Prostate gland (tissue), 2 donors: Measurements from ENCODE around the gene KIAA1210. TPM values are rescaled to one million over a fixed set of nuclear protein-coding genes. Genes with fewer than 3 reads are reported as not detected.

Experiments used
- DNase-seq: peaks from one replicate; pipeline ENCODE4 v3.0.0-alpha.2; 2019; ENCODE audit warnings: low spot score
- H3K27ac ChIP-seq, 2 donors: fragments of 200-600 bp; sonication (generic); 2 replicates each; pipeline ENCODE4 v1.5.1; 2017 to 2019
- H3K27me3 ChIP-seq: fragments of 200-600 bp; sonication (generic); replicated peaks from 2 replicates; pipeline ENCODE4 v1.5.1; 2019; ENCODE audit not compliant: insufficient read depth
- H3K36me3 ChIP-seq, 2 donors: fragments of 200-600 bp; sonication (generic); 1 replicate in 1 of 2; 2 replicates in 1 of 2; pipeline versions ENCODE4 v1.5.1 to v1.8.1; 2017 to 2019
- H3K4me1 ChIP-seq: fragments of 200-600 bp; sonication (generic); replicated peaks from 2 replicates; pipeline ENCODE4 v1.5.1; 2019
- H3K4me3 ChIP-seq, 2 donors: fragments of 200-600 bp; sonication (generic); 2 replicates each; pipeline ENCODE4 v1.5.1; 2017 to 2019
- H3K9me3 ChIP-seq: fragments of 200-600 bp; sonication (generic); 2 replicates; pipeline ENCODE4 v1.5.1; 2017
- CTCF ChIP-seq, 4 experiments: fragments of 200-600 bp in 2 of 4; fragments of 450-650 bp in 2 of 4; sonication (generic) in 2 of 4; IDR thresholded peaks; 1 replicate in 3 of 4; 2 replicates in 1 of 4; pipeline ENCODE4 v1.5.1; 2016 to 2019; ENCODE audit warnings: antibody characterized with exemption in 4 of 4, mild to moderate bottlenecking in 2 of 4, moderate library complexity in 2 of 4
- POLR2A ChIP-seq: fragments of 450-650 bp; IDR thresholded peaks from one replicate; pipeline ENCODE4 v1.6.1; 2016; ENCODE audit warnings: antibody characterized with exemption, mild to moderate bottlenecking
- POLR2AphosphoS5 ChIP-seq: sonication (generic); formaldehyde crosslinking; IDR thresholded peaks from one replicate; pipeline ENCODE4 v1.6.1; 2017; ENCODE audit warnings: antibody characterized with exemption
- WGBS: methylation state at CpG from one replicate; pipeline ENCODE4 v1.1.5; 2018; 5-methylcytosine and 5-hydroxymethylcytosine counted together
- intact Hi-C: fragments of 100-400 bp; cut with DNase I; formaldehyde crosslinking; loops from one replicate; pipeline ENCODE4 v1.14.2; 2022
- total RNA-seq, 2 donors: library from RNA; depleted of rRNA; stranded (reverse); fragments of >200 nt; gene quantifications; one replicate each; pipeline ENCODE4 v1.1.0, GENCODE V29; 2016

The KIAA1210 gene
- total RNA-seq, 2 donors from 2014 or later, result 0.68 to 234 TPM

DNA sequence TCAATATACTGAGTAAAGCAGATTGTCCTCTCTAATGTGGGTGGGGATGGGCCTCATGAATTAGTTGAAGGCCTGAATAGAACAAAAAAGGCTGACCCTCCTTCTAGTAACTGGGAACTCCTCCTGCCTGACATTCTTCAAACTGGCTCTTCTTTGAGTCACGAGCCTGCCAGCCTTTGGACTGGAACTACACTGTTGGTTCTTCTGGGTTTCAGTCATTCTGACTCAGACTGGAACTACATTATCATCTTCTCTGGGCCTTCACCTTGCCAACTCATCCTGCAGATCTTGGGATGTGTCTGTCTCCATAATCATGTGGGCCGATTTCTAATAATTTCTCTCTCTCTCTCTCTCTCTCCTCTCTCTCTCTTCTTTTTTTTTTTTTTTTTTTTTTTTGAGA, 81.7 kb downstream of the KIAA1210 start:
- H3K27me3 ChIP-seq, result no peaks in the 10 kb centered on the region
- no peak for TF ChIP-seq POLR2AphosphoS5
- no peak for TF ChIP-seq CTCF (IDR thresholded peaks at IDR 0.05)
- no peak for TF ChIP-seq POLR2A
- no peak for DNase-seq
- H3K36me3 ChIP-seq, result no peaks in the 10 kb centered on the region
- no peaks in the 10 kb centered on the region for H3K9me3 ChIP-seq
- H3K4me1 ChIP-seq, result no peaks in the 10 kb centered on the region
- H3K4me3 ChIP-seq, result no peak overlapping the region
- WGBS, result 91% methylated on average over 2 of the region's 2 CpGs
- no peak overlapping the region for H3K27ac ChIP-seq
- intact Hi-C loops, result no loop called here

- no peak overlapping the region for H3K4me3 ChIP-seq
- no peaks in the 10 kb centered on the region for H3K9me3 ChIP-seq
- no peaks in the 10 kb centered on the region for H3K27me3 ChIP-seq
- no peak for DNase-seq
- H3K27ac ChIP-seq, result no peak overlapping the region
- no peaks in the 10 kb centered on the region for H3K4me1 ChIP-seq
- TF ChIP-seq CTCF (IDR thresholded peaks at IDR 0.05), result no peak
- no peak for TF ChIP-seq POLR2AphosphoS5
- TF ChIP-seq POLR2A, result no peak
- WGBS, result 90% methylated on average over 1 of the region's 1 CpG
- intact Hi-C loops, result no loop called here
- H3K36me3 ChIP-seq, result no peaks in the 10 kb centered on the region
These were observed 84.6 kb downstream of the KIAA1210 start for GRCh38 chrX:119042996-119043395.

DNA sequence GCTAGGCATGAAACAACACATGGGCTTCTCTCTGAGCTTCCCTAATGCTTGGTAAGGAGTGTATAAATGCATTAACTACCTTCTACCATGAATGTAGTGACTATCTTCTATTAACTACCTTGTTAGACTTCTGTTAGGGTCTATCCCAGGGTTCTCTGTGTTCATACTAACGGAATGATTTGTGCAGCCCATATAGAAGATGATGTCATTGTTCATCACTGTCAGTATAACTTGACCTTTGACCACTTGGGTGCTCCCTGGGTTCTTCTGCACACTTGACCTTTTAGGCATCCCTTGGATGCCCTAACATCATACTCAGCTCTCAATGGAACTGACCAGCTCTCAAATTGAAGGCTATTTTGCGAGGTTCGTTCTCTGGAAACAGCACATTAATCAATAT, 85.6 kb downstream of the KIAA1210 start:
- Histone ChIP-seq H3K27me3 (no peaks in the 10 kb centered on the region), H3K36me3 (no peaks in the 10 kb centered on the region), H3K9me3 (no peaks in the 10 kb centered on the region), H3K27ac (no peak overlapping the region), H3K4me1 (no peaks in the 10 kb centered on the region), H3K4me3 (no peak overlapping the region)
- no peak for TF ChIP-seq POLR2A
- TF ChIP-seq CTCF (IDR thresholded peaks at IDR 0.05), result no peak
- no peak for TF ChIP-seq POLR2AphosphoS5
- intact Hi-C loops, result no loop called here
- DNase-seq, result no peak
- 100% methylated on average over 3 of the region's 3 CpGs for WGBS

- Histone ChIP-seq H3K4me3 (no peak overlapping the region), H3K4me1 (no peaks in the 10 kb centered on the region), H3K36me3 (no peaks in the 10 kb centered on the region), H3K27ac (no peak overlapping the region), H3K27me3 (no peaks in the 10 kb centered on the region), H3K9me3 (no peaks in the 10 kb centered on the region)
- DNase-seq, result no peak
- intact Hi-C loops, result no loop called here
- 60% methylated on average over 4 of the region's 4 CpGs for WGBS
- TF ChIP-seq POLR2A, result no peak
- no peak for TF ChIP-seq POLR2AphosphoS5
- no peak for TF ChIP-seq CTCF (IDR thresholded peaks at IDR 0.05)
These were observed 86.4 kb downstream of the KIAA1210 start for GRCh38 chrX:119041175-119041574.

DNA sequence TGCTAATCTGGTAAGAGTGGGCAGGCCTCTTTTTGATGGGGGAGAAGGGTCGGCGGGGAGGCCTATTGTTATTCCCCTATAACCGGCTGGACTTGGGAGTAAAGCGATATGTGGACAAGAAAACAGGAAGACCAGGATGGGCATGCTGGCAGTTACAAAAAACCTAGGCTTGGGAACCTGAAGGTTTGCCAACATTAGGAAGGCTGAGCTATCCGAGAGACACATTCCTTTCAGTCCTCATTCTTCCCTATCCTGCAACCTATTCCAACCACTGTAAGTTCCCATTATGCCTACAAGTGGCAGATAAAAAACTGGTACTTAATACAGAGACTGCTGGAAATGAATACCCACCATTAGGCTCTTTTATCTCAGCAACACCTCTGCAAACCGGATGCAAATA, 87.2 kb downstream of the KIAA1210 start:
- intact Hi-C loops, result no loop called here
- Histone ChIP-seq H3K9me3 (no peaks in the 10 kb centered on the region), H3K27ac (no peak overlapping the region), H3K36me3 (no peaks in the 10 kb centered on the region), H3K27me3 (no peaks in the 10 kb centered on the region), H3K4me1 (no peaks in the 10 kb centered on the region), H3K4me3 (no peak overlapping the region)
- WGBS, result 73% methylated on average over 6 of the region's 6 CpGs
- TF ChIP-seq POLR2AphosphoS5, result no peak
- TF ChIP-seq CTCF (IDR thresholded peaks at IDR 0.05), result no peak
- no peak for TF ChIP-seq POLR2A
- no peak for DNase-seq
